CD4-positive, alpha-beta T cell (primary cell): ENCODE results near the gene SERGEF. TPM values are rescaled to one million over a fixed set of nuclear protein-coding genes. Genes with fewer than 3 reads are reported as not detected.

Source experiments
- ATAC-seq: fragments of 200-7000 bp; cut with Tn5 transposase; one replicate; pipeline ENCODE4 v1.10.0; 2022; ENCODE audit warnings: mild to moderate bottlenecking; ENCODE audit not compliant: poor library complexity
- CTCF ChIA-PET: fragments of 350-600 bp; sonication (Branson Sonifier 250); formaldehyde crosslinking; loops from one replicate; lab custom pipeline; 2021; ENCODE audit warnings: antibody characterized with exemption, inconsistent platforms; lab: Charles Lee
- POLR2A ChIA-PET: fragments of 350-600 bp; sonication (Branson Sonifier 250); formaldehyde crosslinking; loops from one replicate; lab custom pipeline; 2021; ENCODE audit warnings: antibody characterized with exemption, inconsistent platforms; lab: Charles Lee
- DNase-seq, 14 experiments: peaks; one replicate each; pipeline ENCODE4 v3.0.0-alpha.2; 2013 to 2020; ENCODE audit warnings: mixed read lengths in 2 of 14
- H3K27ac ChIP-seq, 2 donors: one replicate each; pipeline versions ENCODE4 v1.5.1 to v1.7.0; 2013; ENCODE audit warnings: low read length in 2 of 2, low read depth in 1 of 2, mild to moderate bottlenecking in 1 of 2
- H3K27me3 ChIP-seq, 2 experiments: 1 replicate in 1 of 2; 2 replicates in 1 of 2; pipeline versions ENCODE4 v1.6.1 to v1.7.0; 2013; ENCODE audit warnings: low read length in 2 of 2, control low read depth in 1 of 2, mild to moderate bottlenecking in 1 of 2, moderate library complexity in 1 of 2; ENCODE audit not compliant: insufficient read depth in 2 of 2, control insufficient read depth in 1 of 2
- H3K36me3 ChIP-seq: one replicate; pipeline ENCODE4 v1.6.1; 2013; ENCODE audit warnings: low read length, control low read depth; ENCODE audit not compliant: insufficient read depth
- H3K4me1 ChIP-seq: one replicate; pipeline ENCODE4 v1.6.1; 2013; ENCODE audit warnings: low read length, control low read depth; ENCODE audit not compliant: insufficient read depth
- H3K4me3 ChIP-seq: one replicate; pipeline ENCODE4 v1.5.1; 2013; ENCODE audit warnings: mild to moderate bottlenecking, low read length, moderate library complexity
- H3K9me3 ChIP-seq, 2 experiments: 1 replicate in 1 of 2; 2 replicates in 1 of 2; pipeline versions ENCODE4 v1.6.1 to v1.7.0; 2013; ENCODE audit warnings: low read length in 2 of 2, mild to moderate bottlenecking in 2 of 2, control low read depth in 1 of 2, moderate library complexity in 1 of 2; ENCODE audit not compliant: control insufficient read depth in 1 of 2, insufficient read depth in 1 of 2
- H3K27ac Mint-ChIP-seq: one replicate; pipeline ENCODE4 v1.8.0; 2020; ENCODE audit warnings: mixed read lengths
- H3K27me3 Mint-ChIP-seq: one replicate; pipeline ENCODE4 v1.8.0; 2021; ENCODE audit warnings: mixed read lengths
- H3K36me3 Mint-ChIP-seq: one replicate; pipeline ENCODE4 v1.8.0; 2021; ENCODE audit warnings: low read depth, mixed read lengths
- H3K4me1 Mint-ChIP-seq: one replicate; pipeline ENCODE4 v1.8.0; 2021; ENCODE audit warnings: low read depth, mixed read lengths
- H3K4me3 Mint-ChIP-seq: one replicate; pipeline ENCODE4 v1.8.0; 2020; ENCODE audit warnings: mild to moderate bottlenecking, mixed read lengths
- H3K9me3 Mint-ChIP-seq: one replicate; pipeline ENCODE4 v1.8.0; 2020; ENCODE audit warnings: mixed read lengths
- intact Hi-C, 2 experiments: fragments of 100-400 bp; cut with DNase I in 1 of 2; cut with micrococcal nuclease in 1 of 2; formaldehyde crosslinking; loops; one replicate each; pipeline versions ENCODE4 v1.15.1 to v1.9.0; 2023 to 2025; cut with DNase I, micrococcal nuclease
- total RNA-seq, 174 experiments: library from RNA in 2 of 174; stranded (reverse) in 2 of 174; gene quantifications; one replicate each; pipeline ENCODE4 v1.2.3 and lab custom pipeline; 2021 to 2026
- TF ChIP-seq, protein P1 (sequence below): fragments of 200-600 bp; IDR thresholded peaks from one replicate; pipeline ENCODE4 v1.8.0; 2022; ENCODE audit warnings: antibody characterized with exemption, mild to moderate bottlenecking

The SERGEF gene
- total RNA-seq, 2 experiments from 2014 or later = 35.2 to 37.1 TPM

- Histone ChIP-seq H3K4me1 (no peaks in the 10 kb centered on the region), H3K36me3 (peaks cover 50% of the 10 kb centered on the region), H3K27me3 (no peaks in the 10 kb centered on the region), H3K9me3 (no peaks in the 10 kb centered on the region), H3K27ac (no peak overlapping the region), H3K4me3 (no peak overlapping the region)
- Mint-ChIP-seq H3K36me3 (peaks cover 97% of the 10 kb centered on the region), H3K27ac (no peak overlapping the region), H3K27me3 (no peaks in the 10 kb centered on the region), H3K4me3 (no peak overlapping the region), H3K9me3 (no peaks in the 10 kb centered on the region), H3K4me1 (no peaks in the 10 kb centered on the region)
- ChIA-PET CTCF (no interaction called here), POLR2A (no interaction called here)
- intact Hi-C loops = no loop called here
- TF ChIP-seq, protein P1, sequence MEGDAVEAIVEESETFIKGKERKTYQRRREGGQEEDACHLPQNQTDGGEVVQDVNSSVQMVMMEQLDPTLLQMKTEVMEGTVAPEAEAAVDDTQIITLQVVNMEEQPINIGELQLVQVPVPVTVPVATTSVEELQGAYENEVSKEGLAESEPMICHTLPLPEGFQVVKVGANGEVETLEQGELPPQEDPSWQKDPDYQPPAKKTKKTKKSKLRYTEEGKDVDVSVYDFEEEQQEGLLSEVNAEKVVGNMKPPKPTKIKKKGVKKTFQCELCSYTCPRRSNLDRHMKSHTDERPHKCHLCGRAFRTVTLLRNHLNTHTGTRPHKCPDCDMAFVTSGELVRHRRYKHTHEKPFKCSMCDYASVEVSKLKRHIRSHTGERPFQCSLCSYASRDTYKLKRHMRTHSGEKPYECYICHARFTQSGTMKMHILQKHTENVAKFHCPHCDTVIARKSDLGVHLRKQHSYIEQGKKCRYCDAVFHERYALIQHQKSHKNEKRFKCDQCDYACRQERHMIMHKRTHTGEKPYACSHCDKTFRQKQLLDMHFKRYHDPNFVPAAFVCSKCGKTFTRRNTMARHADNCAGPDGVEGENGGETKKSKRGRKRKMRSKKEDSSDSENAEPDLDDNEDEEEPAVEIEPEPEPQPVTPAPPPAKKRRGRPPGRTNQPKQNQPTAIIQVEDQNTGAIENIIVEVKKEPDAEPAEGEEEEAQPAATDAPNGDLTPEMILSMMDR = no peak
- no peak for DNase-seq
- ATAC-seq = no peak
These were observed 62.2 kb downstream of the SERGEF start for GRCh38 chr11:17950644-17951043.

DNA sequence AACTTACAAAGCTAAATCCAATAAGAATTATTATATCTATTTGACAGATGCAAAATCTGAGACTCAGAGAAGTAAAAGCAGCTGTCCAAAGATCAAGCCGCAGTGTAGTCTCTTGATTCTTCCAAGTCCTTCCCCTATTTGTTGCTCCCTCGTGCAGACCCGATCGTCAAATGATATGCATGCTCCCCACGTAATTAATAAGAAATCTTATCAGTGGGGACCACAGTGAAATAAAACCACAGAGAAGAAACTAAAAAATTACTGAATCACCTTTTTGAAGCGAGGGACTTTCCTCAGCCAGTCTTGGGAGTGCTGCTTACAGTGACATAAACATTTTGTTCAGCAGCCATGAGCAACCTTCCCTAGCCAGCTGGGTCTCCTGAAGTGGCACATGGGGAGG, 64.6 kb downstream of the SERGEF start:
- intact Hi-C loops = no loop called here
- DNase-seq = no peak
- ChIA-PET CTCF (no interaction called here), POLR2A (interaction anchor here (1.1 kb wide), 1 partner anchor 9 kb away, joined by 3 read pairs; no protein-coding TSS in a partner anchor)
- H3K9me3 ChIP-seq = peaks cover 0 to 5% of the 10 kb centered on the region in 2 experiments
- peaks cover 4% of the 10 kb centered on the region for H3K9me3 Mint-ChIP-seq
- no peak overlapping the region for H3K27ac ChIP-seq
- no peak overlapping the region for H3K27ac Mint-ChIP-seq
- no peaks in the 10 kb centered on the region for H3K4me1 Mint-ChIP-seq
- peaks cover 97% of the 10 kb centered on the region for H3K36me3 Mint-ChIP-seq
- H3K4me1 ChIP-seq = no peaks in the 10 kb centered on the region
- H3K27me3 ChIP-seq = no peaks in the 10 kb centered on the region
- TF ChIP-seq, protein P1 = no peak
- no peak for ATAC-seq
- H3K4me3 Mint-ChIP-seq = no peak overlapping the region
- H3K36me3 ChIP-seq = peaks cover 36% of the 10 kb centered on the region
- H3K27me3 Mint-ChIP-seq = no peaks in the 10 kb centered on the region
- no peak overlapping the region for H3K4me3 ChIP-seq

DNA sequence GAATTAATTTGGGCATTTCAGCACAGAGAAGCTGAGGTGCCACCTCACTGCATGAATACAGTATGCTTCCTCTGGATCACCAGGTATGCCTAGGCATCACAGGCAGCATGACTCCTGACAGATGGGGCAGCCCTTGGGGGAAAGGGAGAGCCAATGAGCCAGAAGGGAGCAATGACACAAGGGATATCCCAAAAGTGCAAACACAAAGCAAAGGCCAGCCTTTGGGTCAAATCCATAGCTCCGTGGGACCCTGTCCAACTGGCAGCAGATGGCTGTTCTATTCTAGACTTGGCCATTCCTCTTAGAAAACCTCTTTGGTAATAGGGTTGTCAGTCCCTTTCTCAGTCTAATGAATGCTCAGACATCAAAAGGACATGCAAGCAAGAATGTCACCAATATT, 73.3 kb downstream of the SERGEF start:
- ATAC-seq (no peak), DNase-seq (no peak)
- H3K4me3 ChIP-seq = no peak overlapping the region
- H3K27me3 ChIP-seq = no peaks in the 10 kb centered on the region
- peaks cover 4% of the 10 kb centered on the region for H3K9me3 Mint-ChIP-seq
- intact Hi-C loops = no loop called here
- H3K4me1 ChIP-seq = no peaks in the 10 kb centered on the region
- no peaks in the 10 kb centered on the region for H3K4me1 Mint-ChIP-seq
- H3K27ac Mint-ChIP-seq = no peak overlapping the region
- ChIA-PET CTCF (no interaction called here), POLR2A (no interaction called here)
- peaks cover 74% of the 10 kb centered on the region for H3K36me3 Mint-ChIP-seq
- TF ChIP-seq, protein P1 = no peak
- H3K27me3 Mint-ChIP-seq = no peaks in the 10 kb centered on the region
- H3K9me3 ChIP-seq = peaks cover 0 to 5% of the 10 kb centered on the region in 2 experiments
- no peak overlapping the region for H3K4me3 Mint-ChIP-seq
- H3K27ac ChIP-seq = no peak overlapping the region
- peaks cover 2% of the 10 kb centered on the region for H3K36me3 ChIP-seq
